ENCODE measurements around the gene TRIM31.

- TF ChIP-seq CTCF (IDR thresholded peaks at IDR 0.05) (no peak), TAF1 (IDR thresholded peaks at IDR 0.05; ENCODE audit: borderline replicate concordance, low read depth, low read length) (no peak), REST (IDR thresholded peaks at IDR 0.05; ENCODE audit: low read depth, low read length) (no peak), POLR2AphosphoS5 (IDR thresholded peaks at IDR 0.05; ENCODE audit: low read depth, low read length) (no peak), MEF2A (IDR thresholded peaks at IDR 0.05; ENCODE audit: borderline replicate concordance, low read depth) (no peak), NFIC (IDR thresholded peaks at IDR 0.05; ENCODE audit: borderline replicate concordance) (no peak; the same call in 1 of the 2 replicates), RAD21 (IDR thresholded peaks at IDR 0.05; ENCODE audit: low read length) (no peak)
Measured at GRCh38 chr6:30154709-30155519, 42.0 kb upstream of the TRIM31 start.
